Fibroblast of lung (primary cell): ENCODE measurements around the gene CCNI. TPM values are rescaled to one million over a fixed set of nuclear protein-coding genes. Genes with fewer than 3 reads are reported as not detected.
"Not testable (repeated sequence)": the region's sequence is repeated elsewhere in the genome, so short reads cannot be mapped to it uniquely, and the experiment has no call there.

Source experiments
- DNase-seq, 2 donors: peaks; one replicate each; pipeline versions ENCODE4 v3.0.0 to v3.0.0-alpha.2; 2010; ENCODE audit warnings: low read depth in 2 of 2
- H2AFZ ChIP-seq: 2 replicates; pipeline ENCODE4 v1.5.1; 2012; ENCODE audit warnings: low read length, control low read depth, inconsistent platforms
- H3K27ac ChIP-seq: 2 replicates; pipeline ENCODE4 v1.5.1; 2011; ENCODE audit warnings: low read length, control low read depth; ENCODE audit not compliant: insufficient read depth
- H3K27me3 ChIP-seq: 2 replicates; pipeline ENCODE4 v1.5.1; 2011; ENCODE audit warnings: mild to moderate bottlenecking, low read length; ENCODE audit not compliant: control insufficient read depth, insufficient read depth
- H3K36me3 ChIP-seq: 2 replicates; pipeline ENCODE4 v1.5.1; 2011; ENCODE audit warnings: low read length; ENCODE audit not compliant: control insufficient read depth, insufficient read depth
- H3K4me1 ChIP-seq: 2 replicates; pipeline ENCODE4 v1.5.1; 2011; ENCODE audit warnings: low read length; ENCODE audit not compliant: control insufficient read depth, insufficient read depth; ENCODE audit errors: extremely low read depth
- H3K4me2 ChIP-seq: 2 replicates; pipeline ENCODE4 v1.5.1; 2011; ENCODE audit warnings: low read length, control low read depth; ENCODE audit not compliant: insufficient read depth; ENCODE audit errors: extremely low read depth
- H3K4me3 ChIP-seq, 4 experiments: fragments of 200-600 bp in 1 of 4; sonication (generic) in 1 of 4; replicated peaks in 1 of 4; 2 replicates each; pipeline ENCODE4 v1.5.1; 2011 to 2016; ENCODE audit warnings: low read length in 4 of 4, low read depth in 3 of 4, mild to moderate bottlenecking in 3 of 4, control low read depth in 2 of 4, inconsistent platforms in 1 of 4, mixed read lengths in 1 of 4; ENCODE audit not compliant: insufficient read depth in 1 of 4; ENCODE audit errors: control extremely low read depth in 1 of 4
- H3K79me2 ChIP-seq: 2 replicates; pipeline ENCODE4 v1.5.1; 2012; ENCODE audit warnings: mild to moderate bottlenecking, low read length, inconsistent platforms; ENCODE audit not compliant: control insufficient read depth, insufficient read depth
- H3K9ac ChIP-seq: 2 replicates; pipeline ENCODE4 v1.5.1; 2011; ENCODE audit warnings: mild to moderate bottlenecking, low read length, control low read depth; ENCODE audit not compliant: insufficient read depth
- H3K9me3 ChIP-seq: 2 replicates; pipeline ENCODE4 v1.5.1; 2012; ENCODE audit warnings: low read depth, low read length; ENCODE audit not compliant: control insufficient read depth, insufficient read depth
- H4K20me1 ChIP-seq: 2 replicates; pipeline ENCODE4 v1.5.1; 2011; ENCODE audit warnings: low read length; ENCODE audit not compliant: control insufficient read depth, insufficient read depth; ENCODE audit errors: extremely low read depth
- EZH2 ChIP-seq: IDR thresholded peaks from 2 replicates; pipeline ENCODE4 v1.5.1; 2012; ENCODE audit warnings: low read length, control low read depth, mild to moderate bottlenecking; ENCODE audit errors: missing control alignments
- polyA plus RNA-seq, 2 donors: library from polyadenylated mRNA; depleted of rRNA in 1 of 2; stranded (reverse) in 1 of 2; unstranded in 1 of 2; fragments of >200 nt; gene quantifications; 2 replicates each; pipeline ENCODE4 v1.2.1, GENCODE V29; 2011 to 2012; ENCODE audit warnings: missing spikeins in 1 of 2
- total RNA-seq: library from RNA; depleted of rRNA; stranded (reverse); fragments of >200 nt; gene quantifications from 2 replicates; pipeline ENCODE4 v1.2.1, GENCODE V29; 2014
- TF ChIP-seq, protein P1 (sequence below), 2 donors: IDR thresholded peaks in 1 of 2; conservative IDR thresholded peaks in 1 of 2; 1 replicate in 1 of 2; 2 replicates in 1 of 2; pipeline ENCODE4 v1.5.1; 2011 to 2012; ENCODE audit warnings: low read length in 2 of 2, control low read depth in 1 of 2, inconsistent platforms in 1 of 2, low read depth in 1 of 2, mild to moderate bottlenecking in 1 of 2

The CCNI gene
- total and polyA plus RNA-seq, 2 donors (not counting 1 experiment from before 2014, with no cell fraction given) = 151 to 216 TPM

DNA sequence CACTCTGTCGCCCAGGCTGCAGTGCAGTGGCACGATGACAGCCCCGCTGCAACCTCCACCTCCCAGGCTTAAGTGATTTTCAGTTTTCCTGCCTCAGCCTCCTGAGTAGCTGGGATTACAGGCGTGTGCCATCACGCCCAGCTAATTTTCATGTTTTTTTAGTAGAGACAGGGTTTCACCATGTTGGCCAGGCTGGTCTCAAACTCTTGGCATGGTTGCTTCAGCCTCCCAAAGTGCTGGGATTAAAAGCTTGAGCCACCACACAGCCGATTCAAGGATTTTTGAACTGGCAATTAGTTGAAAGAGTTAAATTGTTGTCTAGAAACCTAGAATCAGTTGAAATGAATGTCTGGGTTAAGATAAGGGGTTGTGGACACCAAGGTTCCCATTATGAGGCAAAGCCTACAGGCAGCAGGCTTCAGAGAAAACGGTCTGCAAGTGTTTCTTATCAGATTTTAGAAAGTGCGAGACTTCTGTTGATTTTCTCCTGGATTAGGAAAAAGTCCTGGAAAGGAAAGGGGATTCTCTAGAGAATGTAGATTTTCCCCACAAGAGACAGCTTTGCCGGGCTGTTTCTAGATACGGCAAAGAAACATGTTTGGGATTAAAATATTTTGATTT, 8.3 kb upstream of the CCNI start:
- no peak for DNase-seq
- Histone ChIP-seq H3K27ac (no peak overlapping the region), H3K4me1 (no peaks in the 10 kb centered on the region), H3K27me3 (no peaks in the 10 kb centered on the region), H2AFZ (no peak overlapping the region), H3K4me3 (no peak overlapping the region), H3K36me3 (no peaks in the 10 kb centered on the region), H4K20me1 (no peaks in the 10 kb centered on the region), H3K9ac (no peak overlapping the region), H3K9me3 (no peaks in the 10 kb centered on the region), H3K4me2 (no peak overlapping the region), H3K79me2 (no peaks in the 10 kb centered on the region)
- TF ChIP-seq, protein P1, sequence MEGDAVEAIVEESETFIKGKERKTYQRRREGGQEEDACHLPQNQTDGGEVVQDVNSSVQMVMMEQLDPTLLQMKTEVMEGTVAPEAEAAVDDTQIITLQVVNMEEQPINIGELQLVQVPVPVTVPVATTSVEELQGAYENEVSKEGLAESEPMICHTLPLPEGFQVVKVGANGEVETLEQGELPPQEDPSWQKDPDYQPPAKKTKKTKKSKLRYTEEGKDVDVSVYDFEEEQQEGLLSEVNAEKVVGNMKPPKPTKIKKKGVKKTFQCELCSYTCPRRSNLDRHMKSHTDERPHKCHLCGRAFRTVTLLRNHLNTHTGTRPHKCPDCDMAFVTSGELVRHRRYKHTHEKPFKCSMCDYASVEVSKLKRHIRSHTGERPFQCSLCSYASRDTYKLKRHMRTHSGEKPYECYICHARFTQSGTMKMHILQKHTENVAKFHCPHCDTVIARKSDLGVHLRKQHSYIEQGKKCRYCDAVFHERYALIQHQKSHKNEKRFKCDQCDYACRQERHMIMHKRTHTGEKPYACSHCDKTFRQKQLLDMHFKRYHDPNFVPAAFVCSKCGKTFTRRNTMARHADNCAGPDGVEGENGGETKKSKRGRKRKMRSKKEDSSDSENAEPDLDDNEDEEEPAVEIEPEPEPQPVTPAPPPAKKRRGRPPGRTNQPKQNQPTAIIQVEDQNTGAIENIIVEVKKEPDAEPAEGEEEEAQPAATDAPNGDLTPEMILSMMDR (conservative IDR thresholded peaks at IDR 0.05 in 1 of 2, IDR thresholded peaks at IDR 0.05 in 1 of 2; ENCODE audit: low read depth in 1 of 2, low read length in 2 of 2) = no peak
- no peak for TF ChIP-seq EZH2

DNA sequence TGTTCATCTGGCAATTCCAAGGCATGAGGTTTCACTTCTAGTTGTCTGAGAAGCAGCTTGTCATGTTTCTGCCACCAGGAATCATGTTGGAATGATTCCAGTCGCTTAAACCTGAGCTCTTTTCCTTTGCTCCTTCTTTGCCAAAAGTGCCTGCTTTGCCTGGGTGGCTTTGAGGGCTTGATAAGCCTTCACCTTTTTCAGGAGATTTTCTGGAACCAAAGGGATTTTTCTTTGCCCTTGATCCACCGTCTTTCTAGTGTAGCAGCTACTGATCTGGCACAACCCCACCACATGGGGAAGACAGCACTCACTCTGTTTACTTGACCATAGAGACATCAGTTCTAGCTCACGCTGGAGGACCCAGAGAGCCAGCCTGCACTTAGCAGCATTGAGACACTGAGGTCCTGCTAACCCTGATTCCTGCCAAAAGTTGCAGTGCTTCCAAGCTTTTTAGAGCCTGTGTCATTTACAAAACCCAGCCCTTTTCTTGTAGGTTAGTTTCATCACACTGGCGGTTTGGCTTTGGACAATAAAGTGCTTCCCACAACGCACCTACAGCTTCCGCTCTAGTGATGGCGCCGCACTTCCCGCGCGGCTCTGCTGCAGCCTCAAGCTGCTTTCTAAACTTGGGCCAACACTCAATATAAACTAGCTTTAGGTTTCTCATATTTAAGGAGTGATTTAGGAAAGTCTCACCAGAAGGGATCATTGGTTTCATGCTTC, 7.3 kb upstream of the CCNI start:
- H3K27ac ChIP-seq = no peak overlapping the region
- no peaks in the 10 kb centered on the region for H3K4me1 ChIP-seq
- H3K27me3 ChIP-seq = no peaks in the 10 kb centered on the region
- H3K79me2 ChIP-seq = no peaks in the 10 kb centered on the region
- no peak overlapping the region for H2AFZ ChIP-seq
- no peak for DNase-seq
- H3K36me3 ChIP-seq = no peaks in the 10 kb centered on the region
- H3K4me2 ChIP-seq = no peak overlapping the region
- H3K9ac ChIP-seq = no peak overlapping the region
- no peaks in the 10 kb centered on the region for H3K9me3 ChIP-seq
- H3K4me3 ChIP-seq = no peak overlapping the region
- no peak for TF ChIP-seq EZH2
- TF ChIP-seq, protein P1 (conservative IDR thresholded peaks at IDR 0.05 in 1 of 2, IDR thresholded peaks at IDR 0.05 in 1 of 2; ENCODE audit: low read depth in 1 of 2, low read length in 2 of 2) = no peak
- no peaks in the 10 kb centered on the region for H4K20me1 ChIP-seq

DNA sequence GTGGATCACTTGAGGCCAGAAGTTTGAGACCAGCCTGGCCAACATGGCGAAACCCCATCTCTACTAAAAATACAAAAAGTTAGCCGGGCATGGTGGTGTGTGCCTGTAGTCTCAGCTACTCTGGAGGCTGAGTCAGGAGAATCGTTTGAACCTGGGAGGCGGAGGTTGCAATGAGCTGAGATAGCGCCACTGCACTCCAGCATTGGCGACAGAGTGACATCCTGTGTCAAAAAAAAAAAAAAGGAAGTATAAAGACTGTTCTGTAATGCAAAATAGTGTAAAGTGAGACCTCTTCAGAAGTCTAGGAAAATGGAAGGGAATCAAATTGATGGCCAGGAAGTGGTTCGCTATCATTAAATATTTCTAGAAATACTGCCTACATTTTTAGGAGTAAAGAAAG, 5.0 kb upstream of the CCNI start:
- not testable (repeated sequence) for H3K79me2 ChIP-seq, H3K4me1 ChIP-seq, H3K27me3 ChIP-seq, H4K20me1 ChIP-seq, H3K27ac ChIP-seq, H3K36me3 ChIP-seq, H2AFZ ChIP-seq, H3K9ac ChIP-seq, DNase-seq, H3K4me2 ChIP-seq, H3K4me3 ChIP-seq, H3K9me3 ChIP-seq
